ENCODE measurements around the gene PCMTD2.
"Not testable (repeated sequence)": the region's sequence is repeated elsewhere in the genome, so short reads cannot be mapped to it uniquely, and the experiment has no call there.

PCMTD2 gene

GRCh38 chr20:64224351-64225170, 31.0 kb upstream of the PCMTD2 start:
- DNase-seq, result no peak

DNA sequence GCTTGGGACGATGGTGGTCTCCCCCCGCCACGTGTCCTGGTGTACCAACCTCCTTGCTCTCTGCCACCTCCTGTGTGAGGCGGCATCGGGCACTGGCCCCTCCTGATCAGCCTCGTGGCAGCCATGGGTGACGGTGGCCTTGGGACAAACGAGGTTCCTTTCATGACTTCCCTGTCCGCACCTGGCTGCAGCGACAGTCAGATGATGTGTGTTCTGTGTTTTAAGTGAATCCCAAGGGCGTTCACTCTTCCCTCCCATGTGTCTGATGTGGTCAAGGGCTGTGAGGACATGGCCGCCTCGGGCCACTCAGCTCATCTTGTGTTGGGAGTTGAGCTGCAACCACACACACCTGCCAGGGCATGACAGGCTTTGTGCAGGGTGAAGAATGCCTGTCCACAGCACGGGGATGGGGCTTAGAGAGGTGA, 30.4 kb upstream of the PCMTD2 start:
- DNase-seq, result no peak

- no peak for DNase-seq
Measured at GRCh38 chr20:64225828-64226598, 29.5 kb upstream of the PCMTD2 start.

- DNase-seq, result peak; percentile 54
Measured at GRCh38 chr20:64226686-64227580, 28.6 kb upstream of the PCMTD2 start.

- no peak for DNase-seq
Measured at GRCh38 chr20:64228086-64228653, 27.4 kb upstream of the PCMTD2 start.

- no peak for DNase-seq
Measured at GRCh38 chr20:64228751-64229506, 26.6 kb upstream of the PCMTD2 start.

GRCh38 chr20:64229507-64230061, 26.0 kb upstream of the PCMTD2 start:
- DNase-seq, result no peak

GRCh38 chr20:64230461-64231145, 24.9 kb upstream of the PCMTD2 start:
- DNase-seq, result no peak

- DNase-seq, result no peak
Measured at GRCh38 chr20:64231621-64232550, 23.7 kb upstream of the PCMTD2 start.

- no peak for DNase-seq
Measured at GRCh38 chr20:64232794-64233193, 22.8 kb upstream of the PCMTD2 start.

GRCh38 chr20:64233725-64234124, 21.8 kb upstream of the PCMTD2 start:
- no peak for DNase-seq

DNA sequence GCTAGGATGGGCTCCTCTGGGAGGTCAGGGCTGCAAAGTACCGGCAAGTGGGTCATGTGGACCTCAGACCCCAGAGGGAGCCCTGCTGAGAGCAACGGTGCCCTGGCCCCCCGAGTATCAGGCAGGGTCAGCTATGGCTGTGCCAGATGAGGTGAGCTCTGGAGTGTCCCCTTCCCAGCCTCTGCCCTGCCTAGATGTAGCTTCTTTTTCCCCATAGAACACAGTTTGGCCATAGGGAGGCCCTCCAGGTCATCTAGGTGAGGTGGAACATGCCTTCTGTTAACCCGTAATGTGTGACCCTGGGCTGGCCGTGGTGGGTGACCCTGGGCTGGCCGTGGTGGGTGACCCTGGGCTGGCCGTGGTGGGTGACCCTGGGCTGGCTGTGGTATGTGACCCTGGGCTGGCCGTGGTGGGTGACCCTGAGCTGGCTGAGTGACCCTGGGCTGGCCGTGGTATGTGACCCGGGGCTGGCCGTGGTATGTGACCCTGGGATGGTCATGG, 21.2 kb upstream of the PCMTD2 start:
- no peak for DNase-seq

- DNase-seq, result not testable (repeated sequence)
Measured at GRCh38 chr20:64234921-64235565, 20.5 kb upstream of the PCMTD2 start.

DNA sequence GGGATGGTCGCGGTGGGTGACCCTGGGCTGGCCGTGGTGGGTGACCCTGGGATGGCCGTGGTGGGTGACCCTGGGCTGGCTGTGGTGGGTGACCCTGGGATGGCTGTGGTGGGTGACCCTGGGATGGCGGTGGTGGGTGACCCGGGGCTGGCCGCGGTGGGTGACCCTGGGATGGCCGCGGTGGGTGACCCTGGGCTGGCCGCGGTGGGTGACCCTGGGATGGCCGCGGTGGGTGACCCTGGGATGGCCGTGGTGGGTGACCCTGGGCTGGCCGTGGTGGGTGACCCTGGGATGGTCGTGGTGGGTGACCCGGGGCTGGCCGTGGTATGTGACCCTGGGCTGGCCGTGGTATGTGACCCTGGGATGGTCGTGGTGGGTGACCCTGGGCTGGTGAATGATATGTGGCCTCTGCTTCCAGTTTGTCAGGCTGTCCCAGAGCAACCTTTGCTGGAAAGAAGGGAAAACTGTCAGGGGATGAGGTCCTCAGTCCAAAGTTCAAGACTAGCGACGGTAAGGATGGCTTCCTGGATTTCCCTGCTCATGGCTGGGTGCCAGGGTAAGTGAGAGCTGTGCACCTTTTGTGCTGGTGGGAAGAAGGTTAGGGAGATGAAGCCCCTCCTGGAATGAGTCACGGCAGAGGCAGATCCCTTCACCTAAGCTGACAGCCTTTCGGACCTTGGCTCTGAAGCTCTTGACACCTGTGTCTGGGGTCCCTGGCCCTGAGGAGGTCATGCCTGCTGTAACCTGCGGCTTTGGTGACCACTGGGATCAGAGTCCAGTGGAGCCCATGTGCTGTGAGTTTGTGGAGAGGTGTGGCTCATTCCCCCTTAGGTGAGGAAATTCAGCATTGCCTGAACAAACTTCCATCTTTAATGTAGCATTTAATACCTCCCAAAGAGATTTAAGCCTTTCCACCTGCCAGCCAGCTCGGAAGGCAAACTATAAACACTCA, 19.1 kb upstream of the PCMTD2 start:
- DNase-seq, result no peak

DNA sequence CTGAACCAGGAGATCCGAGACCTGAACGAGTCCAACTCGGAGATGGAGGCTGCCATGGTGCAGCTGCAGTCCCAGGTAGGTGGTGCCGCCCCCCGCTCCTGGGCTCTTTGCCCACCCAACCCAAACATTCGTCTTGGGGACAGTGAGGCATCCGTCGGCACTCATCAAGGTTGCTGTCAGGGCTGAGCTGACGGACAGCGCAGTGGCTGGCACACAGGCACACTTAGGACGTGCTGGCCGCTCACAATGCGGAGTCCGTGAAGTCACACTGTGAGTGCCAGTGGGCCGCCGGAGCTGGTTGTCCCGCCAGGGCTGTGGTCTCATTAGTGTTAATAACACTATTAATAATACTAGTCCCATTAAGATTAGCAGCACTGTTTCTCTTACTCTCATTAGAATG, 18.2 kb upstream of the PCMTD2 start:
- no peak for DNase-seq

GRCh38 chr20:64238115-64238825, 17.3 kb upstream of the PCMTD2 start:
- DNase-seq, result no peak

GRCh38 chr20:64238851-64239387, 16.6 kb upstream of the PCMTD2 start:
- no peak for DNase-seq

Measured in CD4-positive, alpha-beta T cell treated with Interleukin-17A for 1 hour (primary cell).